DOHH2 (cell line): Measurements from ENCODE around the gene FN1.

Experiments used
- EZH2phosphoT487 ChIP-seq: fragments of 200-600 bp; sonication (generic); IDR thresholded peaks from 2 replicates; pipeline ENCODE4 v1.6.1; 2017; ENCODE audit warnings: borderline replicate concordance, mild to moderate bottlenecking, antibody characterized with exemption, low read length, moderate library complexity, mixed read lengths
- TF ChIP-seq, protein P1 (sequence below): fragments of 200-600 bp; sonication (generic); IDR thresholded peaks from one replicate; pipeline ENCODE4 v1.5.1; 2014; ENCODE audit warnings: antibody characterized with exemption, mild to moderate bottlenecking, low read depth, low read length; ENCODE audit not compliant: poor library complexity, severe bottlenecking

DNA sequence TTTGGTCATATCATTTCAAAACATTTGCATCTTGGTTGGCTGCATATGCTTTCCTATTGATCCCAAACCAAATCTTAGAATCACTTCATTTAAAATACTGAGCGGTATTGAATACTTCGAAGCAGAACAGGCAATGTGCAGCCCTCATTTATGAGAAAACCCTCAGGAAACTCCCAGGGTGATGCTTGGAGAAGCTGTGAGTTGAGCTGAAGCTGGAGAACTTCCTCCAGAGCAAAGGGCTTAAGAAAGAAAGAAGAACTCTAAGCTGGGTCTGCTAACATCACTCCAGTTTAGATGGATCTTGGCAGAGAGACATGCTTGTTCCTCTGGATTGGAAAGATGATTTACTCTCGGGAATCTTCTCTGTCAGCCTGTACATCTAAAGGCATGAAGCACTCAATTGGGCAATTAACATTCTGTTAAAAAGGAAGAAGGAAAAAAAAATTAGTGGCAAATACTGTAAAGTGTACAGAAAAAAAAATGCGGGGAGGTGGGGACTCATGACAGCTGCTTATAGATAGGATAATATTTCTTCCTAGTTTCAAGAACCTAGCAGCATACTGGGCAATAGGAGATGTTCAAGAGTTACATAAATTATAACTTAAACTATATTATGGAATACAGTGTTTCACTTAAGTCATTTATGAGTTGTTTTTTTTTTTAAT lies 74.5 kb downstream of the FN1 start:
- TF ChIP-seq, protein P1, sequence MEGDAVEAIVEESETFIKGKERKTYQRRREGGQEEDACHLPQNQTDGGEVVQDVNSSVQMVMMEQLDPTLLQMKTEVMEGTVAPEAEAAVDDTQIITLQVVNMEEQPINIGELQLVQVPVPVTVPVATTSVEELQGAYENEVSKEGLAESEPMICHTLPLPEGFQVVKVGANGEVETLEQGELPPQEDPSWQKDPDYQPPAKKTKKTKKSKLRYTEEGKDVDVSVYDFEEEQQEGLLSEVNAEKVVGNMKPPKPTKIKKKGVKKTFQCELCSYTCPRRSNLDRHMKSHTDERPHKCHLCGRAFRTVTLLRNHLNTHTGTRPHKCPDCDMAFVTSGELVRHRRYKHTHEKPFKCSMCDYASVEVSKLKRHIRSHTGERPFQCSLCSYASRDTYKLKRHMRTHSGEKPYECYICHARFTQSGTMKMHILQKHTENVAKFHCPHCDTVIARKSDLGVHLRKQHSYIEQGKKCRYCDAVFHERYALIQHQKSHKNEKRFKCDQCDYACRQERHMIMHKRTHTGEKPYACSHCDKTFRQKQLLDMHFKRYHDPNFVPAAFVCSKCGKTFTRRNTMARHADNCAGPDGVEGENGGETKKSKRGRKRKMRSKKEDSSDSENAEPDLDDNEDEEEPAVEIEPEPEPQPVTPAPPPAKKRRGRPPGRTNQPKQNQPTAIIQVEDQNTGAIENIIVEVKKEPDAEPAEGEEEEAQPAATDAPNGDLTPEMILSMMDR: no peak
- TF ChIP-seq EZH2phosphoT487: no peak
